Neural cell (in vitro differentiated cells): Measurements from ENCODE around the gene RNASEL. TPM values are rescaled to one million over a fixed set of nuclear protein-coding genes. Genes with fewer than 3 reads are reported as not detected.

Source experiments
- H2AFZ ChIP-seq: fragments of 200-600, 300-800 bp; sonication (generic), shearing (Covaris generic); 2 replicates; pipeline ENCODE4 v1.6.0; 2014; ENCODE audit warnings: low read depth, mild to moderate bottlenecking, antibody characterized with exemption, low read length, moderate library complexity
- H3F3A ChIP-seq: fragments of 200-600 bp; shearing (Covaris generic); 2 replicates; pipeline ENCODE4 v1.6.1; 2016; ENCODE audit warnings: mild to moderate bottlenecking, moderate library complexity, mixed read lengths, antibody characterized with exemption, low read length; ENCODE audit not compliant: insufficient read depth, poor library complexity, severe bottlenecking
- H3K27ac ChIP-seq: fragments of 200-600, 300-800 bp; sonication (generic), shearing (Covaris generic); 2 replicates; pipeline ENCODE4 v1.5.1; 2014; ENCODE audit warnings: mild to moderate bottlenecking, low read length, moderate library complexity
- H3K27me3 ChIP-seq: fragments of 300-800, 200-600 bp; sonication (generic), shearing (Covaris generic); 2 replicates; pipeline ENCODE4 v1.6.0; 2014; ENCODE audit warnings: mild to moderate bottlenecking, low read depth, low read length, moderate library complexity; ENCODE audit not compliant: insufficient read depth
- H3K36me3 ChIP-seq: fragments of 300-800, 200-600 bp; sonication (generic), shearing (Covaris generic); 2 replicates; pipeline ENCODE4 v1.5.1; 2014; ENCODE audit warnings: mild to moderate bottlenecking, antibody characterized with exemption, low read length, moderate library complexity; ENCODE audit not compliant: insufficient read depth
- H3K4me2 ChIP-seq: fragments of 300-800, 200-600 bp; sonication (generic), shearing (Covaris generic); 2 replicates; pipeline ENCODE4 v1.6.0; 2014; ENCODE audit warnings: mild to moderate bottlenecking, low read length
- H3K4me3 ChIP-seq: fragments of 300-800, 200-600 bp; sonication (generic), shearing (Covaris generic); 2 replicates; pipeline ENCODE4 v1.5.1; 2014; ENCODE audit warnings: mild to moderate bottlenecking, low read length, moderate library complexity
- H3K79me2 ChIP-seq: fragments of 200-600 bp; shearing (Covaris generic); replicated peaks from 2 replicates; pipeline ENCODE4 v1.6.0; 2014; ENCODE audit warnings: mild to moderate bottlenecking, low read length, moderate library complexity; ENCODE audit not compliant: insufficient read depth
- H3K9ac ChIP-seq: fragments of 300-800, 200-600 bp; sonication (generic), shearing (Covaris generic); 2 replicates; pipeline ENCODE4 v1.6.1; 2016; ENCODE audit warnings: mild to moderate bottlenecking, low read length, mixed read lengths
- H3K9me2 ChIP-seq: fragments of 200-600 bp; shearing (Covaris generic); 2 replicates; pipeline ENCODE4 v1.6.1; 2016; ENCODE audit warnings: mild to moderate bottlenecking, low read length, mixed read lengths; ENCODE audit not compliant: insufficient read depth
- H3K9me3 ChIP-seq: fragments of 200-600, 300-800 bp; sonication (generic), shearing (Covaris generic); 2 replicates; pipeline ENCODE4 v1.6.1; 2016; ENCODE audit warnings: mild to moderate bottlenecking, mixed run types, low read length, moderate library complexity, mixed read lengths
- H4K20me1 ChIP-seq: fragments of 200-600 bp; shearing (Covaris generic); 2 replicates; pipeline ENCODE4 v1.6.1; 2016; ENCODE audit warnings: mild to moderate bottlenecking, mixed run types; ENCODE audit not compliant: insufficient read depth
- CTCF ChIP-seq: fragments of 450-650 bp; IDR thresholded peaks from 2 replicates; pipeline ENCODE4 v1.5.1; 2014; ENCODE audit warnings: antibody characterized with exemption, mild to moderate bottlenecking, moderate library complexity; ENCODE audit not compliant: poor library complexity, severe bottlenecking
- EP300 ChIP-seq: fragments of 450-650 bp; conservative IDR thresholded peaks from 2 replicates; pipeline ENCODE4 v1.6.1; 2014; ENCODE audit warnings: antibody characterized with exemption, mild to moderate bottlenecking, moderate library complexity; ENCODE audit not compliant: poor library complexity, severe bottlenecking
- EZH2 ChIP-seq: fragments of 200-600, 300-800 bp; shearing (Covaris generic), sonication (generic); IDR thresholded peaks from 2 replicates; pipeline ENCODE4 v1.6.1; 2014; ENCODE audit warnings: antibody characterized with exemption, low read length, borderline replicate concordance, mild to moderate bottlenecking; ENCODE audit not compliant: insufficient read depth, poor library complexity, severe bottlenecking
- MXI1 ChIP-seq: fragments of 450-650 bp; conservative IDR thresholded peaks from 2 replicates; pipeline ENCODE4 v1.6.1; 2014; ENCODE audit warnings: antibody characterized with exemption, mild to moderate bottlenecking; ENCODE audit not compliant: poor library complexity, severe bottlenecking
- POLR2AphosphoS5 ChIP-seq: IDR thresholded peaks from 2 replicates; pipeline ENCODE4 v1.6.1; 2012
- RAD21 ChIP-seq: fragments of 450-650 bp; conservative IDR thresholded peaks from 2 replicates; pipeline ENCODE4 v1.6.1; 2014; ENCODE audit warnings: antibody characterized with exemption, mild to moderate bottlenecking, moderate library complexity
- REST ChIP-seq: IDR thresholded peaks from 2 replicates; pipeline ENCODE4 v1.6.1; 2012; ENCODE audit warnings: borderline replicate concordance
- SMC3 ChIP-seq: fragments of 450-650 bp; conservative IDR thresholded peaks from 2 replicates; pipeline ENCODE4 v1.6.1; 2014; ENCODE audit warnings: antibody characterized with exemption, mild to moderate bottlenecking, moderate library complexity; ENCODE audit not compliant: poor library complexity
- TAF1 ChIP-seq: IDR thresholded peaks from 2 replicates; pipeline ENCODE4 v1.6.1; 2012; ENCODE audit warnings: low read depth
- polyA plus RNA-seq: library from polyadenylated mRNA; depleted of rRNA; stranded (reverse); fragments of >200 nt; gene quantifications from 2 replicates; pipeline ENCODE4 v1.2.3, GENCODE V29; 2014
- small RNA-seq, 3 experiments: library from RNA; depleted of rRNA; stranded (forward); fragments of <200 nt; gene quantifications; one replicate each; pipeline ENCODE3, GENCODE V24; 2012

Gene RNASEL
- polyA plus RNA-seq, 1 donor from 2014 or later = 0.47 TPM

DNA sequence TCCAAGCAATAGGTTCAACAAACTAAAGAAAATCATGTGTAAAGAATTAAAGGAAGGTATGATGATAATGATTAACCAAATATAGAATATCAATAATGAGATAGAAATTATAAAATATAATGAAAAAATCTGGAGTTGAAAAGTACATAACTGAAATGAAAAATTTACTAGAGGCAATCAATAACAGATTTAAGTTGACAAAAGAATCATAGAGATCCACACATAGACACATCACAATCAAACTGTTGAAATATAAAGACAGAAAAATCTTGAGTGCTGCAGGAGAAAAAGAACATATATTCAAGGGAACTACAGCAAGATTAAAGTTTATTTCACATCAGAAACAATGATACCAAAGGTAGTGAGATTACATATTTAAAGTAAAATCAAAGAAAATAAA, 63.7 kb downstream of the RNASEL start:
- H3K27me3 ChIP-seq = no peaks in the 10 kb centered on the region

More for the DNA sequence above, 63.7 kb downstream of the RNASEL start:
- TF ChIP-seq TAF1 = no peak
- TF ChIP-seq POLR2AphosphoS5 = no peak
- TF ChIP-seq CTCF = no peak
- no peak for TF ChIP-seq REST
- no peak for TF ChIP-seq EP300
- TF ChIP-seq RAD21 = no peak
- TF ChIP-seq SMC3 = no peak
- no peak for TF ChIP-seq EZH2
- no peak for TF ChIP-seq MXI1
- Histone ChIP-seq H3F3A (no peaks in the 10 kb centered on the region), H2AFZ (no peak overlapping the region), H3K9me3 (no peaks in the 10 kb centered on the region), H4K20me1 (no peaks in the 10 kb centered on the region), H3K27ac (no peak overlapping the region), H3K4me3 (no peak overlapping the region), H3K79me2 (no peaks in the 10 kb centered on the region), H3K4me2 (no peak overlapping the region), H3K9ac (no peak overlapping the region), H3K9me2 (no peaks in the 10 kb centered on the region), H3K36me3 (no peaks in the 10 kb centered on the region)

Small RNAs within 50 kb of the gene (small RNA-seq; reads per million reads assigned to genes)
- 0 reads per million in 3 experiments for gene RF00017

Other genes with a start within 250 kb of the RNASEL start
- 219 and 225 TPM in 2 replicates for gene GLUL, start 197.5 kb downstream of the RNASEL start, polyA plus RNA-seq
- gene TEDDM1, start 188.6 kb downstream of the RNASEL start, polyA plus RNA-seq = not detected in 2 replicates
- not detected in 2 replicates for gene RGSL1, start 139.1 kb downstream of the RNASEL start, polyA plus RNA-seq
- gene RGS16, start 15.1 kb upstream of the RNASEL start, polyA plus RNA-seq = 1.1 and 2.3 TPM in 2 replicates
- 2.9 and 8.3 TPM in 2 replicates for gene RGS8, start 95.3 kb upstream of the RNASEL start, polyA plus RNA-seq
- 1.2 and 1.6 TPM in 2 replicates for gene NPL, start 200.5 kb upstream of the RNASEL start, polyA plus RNA-seq